Activated CD8-positive, alpha-beta memory T cell treated with anti-CD3 and anti-CD28 coated beads, Interleukin-2, amount 50 U/mL, for 24 hours (primary cell): ENCODE results near the gene PDE4D.

Experiments used
- DNase-seq: peaks from one replicate; pipeline ENCODE4 v3.0.0-alpha.2; 2020; ENCODE audit errors: extremely low read depth

The PDE4D gene

GRCh38 chr5:59287361-59287760 is 606.2 kb downstream of the PDE4D start:
- no peak for DNase-seq

DNA sequence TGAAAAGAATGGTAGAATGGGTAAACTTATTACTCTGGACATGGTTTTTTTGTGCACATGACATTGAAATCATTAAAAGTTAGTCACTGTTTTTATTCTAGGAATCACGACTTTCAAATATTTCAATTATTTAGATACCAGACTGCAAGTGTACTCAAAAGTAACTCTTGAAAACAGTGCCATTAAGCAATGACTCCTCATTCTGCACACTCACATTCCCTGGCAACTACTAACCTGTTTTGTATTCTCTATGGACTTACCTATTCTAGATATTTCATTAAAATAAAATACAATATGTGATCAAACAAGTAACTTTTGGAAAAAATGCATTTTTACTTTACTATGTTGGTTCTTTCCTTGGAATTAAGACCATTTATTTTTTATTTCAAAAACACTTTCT is 607.0 kb downstream of the PDE4D start:
- no peak for DNase-seq

- no peak for DNase-seq
These were observed 608.1 kb downstream of the PDE4D start for GRCh38 chr5:59285300-59286016.

- DNase-seq: no peak
These were observed 610.8 kb downstream of the PDE4D start for GRCh38 chr5:59282726-59283125.

DNA sequence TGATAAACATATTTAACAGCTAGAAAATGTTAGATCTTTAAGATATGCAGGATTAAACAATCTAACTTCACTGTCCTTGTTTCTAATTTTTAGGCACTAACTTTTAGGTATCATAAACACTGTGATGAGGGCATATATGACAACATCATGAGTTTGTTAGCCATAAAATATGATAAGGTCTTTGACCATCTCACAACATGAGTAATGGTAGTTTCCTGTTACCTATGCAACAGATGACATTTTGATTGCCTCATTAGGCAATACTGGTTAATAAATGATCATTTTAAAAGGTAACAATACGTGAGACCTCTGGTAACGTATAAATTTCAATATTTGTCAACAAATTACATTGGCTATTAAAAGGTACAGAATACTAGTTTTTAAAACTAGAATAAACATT is 613.5 kb downstream of the PDE4D start:
- no peak for DNase-seq

- no peak for DNase-seq
These were observed 616.6 kb downstream of the PDE4D start for GRCh38 chr5:59276917-59277372.

DNA sequence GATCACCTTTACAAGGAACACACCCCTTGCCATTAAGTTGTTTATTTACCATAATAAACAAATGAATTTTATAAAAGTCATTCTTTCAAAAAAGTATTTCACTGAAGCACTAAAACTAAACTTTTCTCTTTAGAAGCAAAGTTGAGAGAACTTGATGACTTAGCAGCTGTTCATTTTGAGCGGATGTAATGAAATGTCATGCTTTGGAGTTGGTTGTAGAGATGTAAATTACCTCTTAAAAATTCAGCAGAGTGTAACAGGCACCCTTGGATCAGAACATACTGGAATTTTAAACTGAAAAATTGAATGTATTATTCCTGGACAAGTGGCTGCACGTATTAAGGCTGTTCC is 617.2 kb downstream of the PDE4D start:
- DNase-seq: no peak

DNA sequence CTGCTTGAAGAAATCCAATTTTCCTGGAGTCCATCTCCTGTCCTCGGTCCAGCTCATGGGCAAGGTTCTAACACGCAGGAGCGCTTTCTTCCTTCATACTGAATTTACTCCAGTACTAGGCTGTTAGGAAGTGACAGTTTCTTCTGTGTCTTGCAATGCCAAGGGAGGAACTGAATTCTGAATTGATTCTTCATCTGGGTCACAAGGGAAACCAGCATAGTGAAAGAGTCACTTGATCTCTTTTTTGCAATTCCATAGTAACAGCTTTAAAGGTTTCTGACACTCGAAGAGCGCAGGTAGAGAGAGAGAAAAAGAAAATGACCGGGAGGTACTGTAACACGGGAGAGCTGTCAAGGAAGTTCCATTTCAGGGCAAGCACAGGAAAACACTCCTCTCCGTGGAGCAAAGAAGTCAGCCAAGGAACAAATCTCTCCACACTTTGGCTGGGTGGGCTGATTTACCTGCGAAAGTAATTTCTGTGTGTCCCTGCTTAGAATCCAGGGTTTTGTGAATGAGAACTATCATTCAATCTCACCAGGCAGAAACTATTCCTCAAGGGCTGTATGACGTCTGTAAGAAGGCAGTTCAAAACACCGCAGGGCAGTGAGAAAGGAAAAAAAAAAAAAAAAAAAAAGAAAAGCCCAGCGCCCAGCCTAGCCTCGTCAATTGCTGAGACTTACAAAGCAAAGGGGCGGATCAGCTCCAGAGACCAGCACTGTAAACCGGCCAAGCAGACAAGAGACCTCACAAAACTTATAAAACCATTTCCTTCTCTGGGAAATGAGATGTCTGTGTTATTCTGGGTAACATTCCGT is 617.8 kb downstream of the PDE4D start:
- no peak for DNase-seq

GRCh38 chr5:59275170-59275509 is 618.4 kb downstream of the PDE4D start:
- no peak for DNase-seq

DNA sequence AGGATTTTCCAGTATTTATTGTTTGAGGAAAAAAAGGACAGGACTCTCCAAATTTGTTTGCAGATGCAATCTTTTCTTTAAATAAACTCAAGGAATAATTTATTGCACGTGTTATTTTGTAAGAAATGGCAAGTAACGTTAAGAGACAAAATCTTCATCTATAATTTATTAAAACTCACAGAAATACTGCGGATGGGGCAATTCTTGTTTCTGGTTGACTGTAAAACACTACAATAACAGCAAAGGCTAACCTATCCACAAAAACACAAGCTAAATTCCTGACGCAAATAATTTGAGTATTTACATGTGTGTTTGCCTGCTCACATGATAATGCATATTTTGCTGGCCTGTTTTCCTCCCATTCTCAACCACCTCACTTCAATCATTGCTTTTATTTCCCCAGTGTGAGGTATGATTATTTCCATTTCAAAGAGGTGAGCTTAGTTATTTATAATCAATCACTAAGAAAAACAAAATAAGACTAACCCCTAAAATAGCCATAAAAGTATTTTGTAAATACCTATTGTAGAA is 619.4 kb downstream of the PDE4D start:
- no peak for DNase-seq

- DNase-seq: no peak
These were observed 620.6 kb downstream of the PDE4D start for GRCh38 chr5:59272809-59273427.

- DNase-seq: no peak
These were observed 624.6 kb downstream of the PDE4D start for GRCh38 chr5:59268756-59269415.

DNA sequence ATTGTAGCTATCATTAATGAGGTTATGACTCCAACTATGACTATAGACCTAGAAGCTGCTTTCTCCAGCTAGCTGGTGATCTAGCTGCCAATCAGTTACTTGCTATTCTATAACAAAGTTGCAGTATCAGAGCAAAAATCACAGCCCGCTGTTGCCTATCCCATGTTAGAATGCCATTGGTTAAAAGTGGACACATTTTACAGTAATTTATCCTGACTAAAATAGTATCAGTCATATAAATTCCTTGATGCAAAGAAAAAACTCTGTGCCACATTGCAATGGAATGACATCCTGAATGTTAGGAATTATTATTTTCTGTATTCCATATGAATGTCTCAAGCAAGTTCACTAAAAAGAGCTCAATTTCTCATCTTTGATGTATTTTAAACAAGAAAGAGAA is 626.5 kb downstream of the PDE4D start:
- no peak for DNase-seq

DNA sequence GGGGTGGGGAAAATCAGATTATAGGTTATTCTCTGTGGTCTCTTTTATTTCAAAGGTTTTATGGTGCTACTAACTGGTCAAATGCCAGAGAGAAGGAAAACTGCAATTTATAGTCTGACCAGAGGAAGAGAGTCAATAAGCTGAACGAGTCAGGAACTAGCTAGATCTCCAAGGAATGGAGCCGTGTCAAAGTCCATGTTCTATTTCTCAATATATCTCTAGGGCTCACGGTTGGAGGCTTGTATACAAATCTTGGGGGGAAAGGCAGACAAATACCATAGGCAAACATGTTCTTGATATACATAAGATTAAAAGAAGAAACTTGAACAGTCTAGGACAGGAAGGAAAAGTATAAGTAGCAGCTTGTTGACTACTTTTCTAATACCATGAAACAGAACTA is 627.1 kb downstream of the PDE4D start:
- DNase-seq: no peak

- DNase-seq: no peak
These were observed 628.8 kb downstream of the PDE4D start for GRCh38 chr5:59264639-59265245.

- DNase-seq: no peak
These were observed 629.5 kb downstream of the PDE4D start for GRCh38 chr5:59264013-59264412.

DNA sequence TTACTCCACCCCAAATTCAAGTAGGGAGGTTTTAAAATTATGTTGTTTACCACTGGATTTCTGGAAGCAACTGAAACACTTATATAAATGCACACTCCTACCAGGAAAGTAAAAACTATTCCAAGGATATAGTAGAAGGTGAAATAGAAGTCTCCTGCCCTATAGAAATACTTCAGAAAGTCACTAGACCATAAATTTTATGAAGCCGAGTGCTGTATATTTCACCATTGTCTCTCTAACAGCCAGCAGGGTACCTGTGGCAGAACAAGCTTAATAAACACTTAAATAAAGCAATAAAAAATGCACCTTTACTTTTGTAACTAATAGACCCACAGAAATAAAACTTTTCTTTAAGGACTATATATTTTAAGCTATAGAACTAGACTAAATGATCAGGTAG is 631.6 kb downstream of the PDE4D start:
- no peak for DNase-seq

DNA sequence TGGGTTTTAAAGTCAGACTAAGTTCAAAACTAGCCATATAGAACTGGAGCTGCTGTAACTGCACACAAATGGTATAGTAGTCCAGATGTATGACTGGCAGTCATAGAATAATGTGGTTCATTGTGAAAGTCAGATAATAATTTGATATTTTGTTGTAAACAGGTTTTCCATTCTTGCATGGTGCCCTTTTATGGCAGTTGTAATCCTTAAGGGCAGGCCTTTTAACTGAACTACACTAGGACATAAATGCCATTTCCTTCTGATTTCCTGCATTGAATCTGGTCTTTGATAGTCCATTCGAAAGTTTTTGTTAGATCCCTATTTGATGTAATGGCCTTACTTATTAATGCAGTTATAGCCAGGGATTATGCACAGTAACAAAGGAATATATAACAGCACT is 632.6 kb downstream of the PDE4D start:
- no peak for DNase-seq

DNA sequence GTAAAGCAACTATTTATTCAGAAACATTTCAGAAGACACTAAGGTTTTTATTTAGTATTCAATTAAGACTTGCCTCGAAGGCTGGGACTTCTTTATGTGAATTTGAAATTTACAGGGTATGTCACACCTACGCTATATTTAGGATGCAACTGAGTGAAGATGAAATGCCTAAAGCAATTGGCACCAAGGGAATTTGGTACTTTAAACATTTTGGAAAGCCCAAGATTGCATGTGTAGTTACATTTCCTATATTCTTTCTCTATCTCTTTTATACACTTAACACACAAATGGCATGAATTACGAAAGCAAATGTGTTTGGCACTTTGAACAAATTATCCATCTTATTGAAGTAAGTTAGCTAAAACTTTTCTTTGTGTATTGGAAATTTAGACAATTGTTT is 633.3 kb downstream of the PDE4D start:
- no peak for DNase-seq

DNA sequence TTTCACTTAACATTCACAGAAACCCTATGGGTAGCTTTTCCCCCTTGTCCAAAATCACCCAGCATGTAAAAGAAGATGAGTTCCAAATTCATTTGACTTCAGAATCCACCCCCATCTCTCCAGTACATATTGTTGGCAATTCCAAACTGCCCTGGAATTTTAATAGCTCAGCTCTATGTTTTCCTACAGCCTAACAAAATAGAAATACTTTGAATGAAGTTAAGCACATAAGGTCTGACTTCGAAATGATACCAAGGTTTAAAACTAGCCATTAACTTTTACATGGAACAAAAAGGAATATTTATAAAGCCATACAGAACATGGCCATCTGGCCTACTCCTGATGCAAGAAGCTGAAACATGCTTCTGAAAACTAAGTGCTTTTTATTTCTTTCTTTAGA is 634.3 kb downstream of the PDE4D start:
- no peak for DNase-seq

- no peak for DNase-seq
These were observed 635.8 kb downstream of the PDE4D start for GRCh38 chr5:59257488-59258400.
